Activated CD4-positive, CD25-positive, alpha-beta regulatory T cell (primary cell): Measurements from ENCODE around the gene NCAPH2.
A peak's percentile ranks its signal among the peaks of the same experiment; 100 is the strongest.
"Not testable (repeated sequence)": the region's sequence is repeated elsewhere in the genome, so short reads cannot be mapped to it uniquely, and the experiment has no call there.

ENCODE experiments used
- DNase-seq, 4 experiments: peaks; one replicate each; lab custom pipeline; 2025; lab: John Stamatoyannopoulos, UW

NCAPH2 gene

DNA sequence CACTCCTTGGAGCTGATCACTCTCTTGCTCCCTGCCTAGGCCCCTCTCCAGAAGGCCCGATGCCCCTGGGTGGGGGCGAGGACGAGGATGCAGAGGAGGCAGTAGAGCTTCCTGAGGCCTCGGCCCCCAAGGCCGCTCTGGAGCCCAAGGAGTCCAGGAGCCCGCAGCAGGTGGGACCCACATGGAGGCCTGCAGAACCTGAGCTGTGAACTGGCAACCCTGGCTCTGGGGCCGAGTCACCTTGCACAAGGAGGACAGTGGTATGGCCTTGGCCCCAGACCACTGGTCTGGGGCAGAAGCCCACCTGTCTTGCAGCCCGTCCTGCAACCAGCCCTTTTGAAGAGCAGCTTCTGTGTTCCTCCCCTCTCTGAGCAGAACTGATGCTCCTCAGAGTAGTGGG lies 11.1 kb downstream of the NCAPH2 start:
- no peak for DNase-seq

DNA sequence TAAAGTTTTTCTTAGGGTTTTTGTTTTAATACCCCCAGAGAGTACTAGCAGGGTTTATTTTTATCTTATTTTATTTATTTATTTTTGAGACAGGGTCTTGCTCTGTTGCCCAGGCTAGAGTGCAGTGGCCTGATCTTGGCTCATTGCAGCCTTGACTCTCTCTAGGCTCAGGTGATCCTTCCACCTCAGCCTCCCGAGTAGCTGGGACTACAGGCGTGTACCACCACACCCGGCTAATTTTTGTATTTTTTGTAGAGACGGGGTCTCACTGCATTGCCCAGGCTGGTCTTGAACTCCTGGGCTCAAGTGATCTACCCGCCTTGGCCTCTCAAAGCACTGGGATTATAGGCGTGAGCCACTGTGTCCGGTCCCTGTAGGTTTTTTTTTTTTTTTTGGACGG lies 12.2 kb downstream of the NCAPH2 start:
- DNase-seq = not testable (repeated sequence)

DNA sequence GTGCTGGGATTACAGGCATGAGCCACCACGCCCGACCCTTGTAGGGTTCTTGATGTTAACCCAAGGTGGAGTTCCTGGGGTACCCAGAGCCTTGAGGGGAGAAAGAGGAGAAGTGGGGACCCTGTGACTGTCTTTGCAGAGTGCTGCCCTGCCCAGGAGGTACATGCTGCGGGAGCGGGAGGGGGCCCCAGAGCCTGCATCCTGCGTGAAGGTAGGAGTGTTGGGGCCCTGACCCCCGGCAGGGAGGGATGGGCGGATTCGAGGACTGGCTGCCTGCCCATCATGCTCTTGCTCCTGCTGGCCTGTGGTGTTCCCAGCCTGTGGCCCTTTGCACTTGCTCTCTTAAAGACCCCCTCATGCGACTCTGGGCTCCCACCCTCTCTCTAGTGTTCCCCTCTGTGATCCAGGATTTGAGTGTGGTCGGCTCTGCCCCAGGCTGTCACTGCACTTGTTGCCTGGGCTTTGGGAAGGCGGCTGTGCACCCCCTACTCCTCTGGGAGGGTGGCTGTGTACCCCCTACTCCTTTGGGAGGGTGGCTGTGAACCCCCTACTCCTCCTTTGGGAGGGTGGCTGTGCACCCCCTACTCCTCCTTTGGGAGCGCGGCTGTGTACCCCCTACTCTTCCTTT lies 12.9 kb downstream of the NCAPH2 start:
- DNase-seq = no peak

DNA sequence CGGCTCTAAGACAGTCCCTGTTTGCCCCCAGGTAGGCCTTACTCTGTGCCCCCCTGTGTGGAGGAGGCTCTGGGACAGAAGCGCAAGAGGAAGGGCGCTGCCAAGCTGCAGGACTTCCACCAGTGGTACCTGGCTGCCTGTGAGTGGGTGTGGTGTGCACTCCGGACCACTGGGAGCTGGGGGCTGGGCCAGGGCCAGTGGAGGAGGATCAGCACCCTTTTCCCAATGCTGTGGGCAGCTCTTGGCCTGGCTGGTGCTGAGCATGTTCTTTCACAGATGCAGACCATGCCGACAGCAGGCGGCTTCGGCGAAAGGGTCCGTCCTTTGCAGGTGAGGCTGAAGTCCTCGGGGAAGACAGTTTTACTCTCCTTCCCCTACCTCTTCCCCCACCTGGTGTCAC lies 13.7 kb downstream of the NCAPH2 start:
- no peak for DNase-seq

DNA sequence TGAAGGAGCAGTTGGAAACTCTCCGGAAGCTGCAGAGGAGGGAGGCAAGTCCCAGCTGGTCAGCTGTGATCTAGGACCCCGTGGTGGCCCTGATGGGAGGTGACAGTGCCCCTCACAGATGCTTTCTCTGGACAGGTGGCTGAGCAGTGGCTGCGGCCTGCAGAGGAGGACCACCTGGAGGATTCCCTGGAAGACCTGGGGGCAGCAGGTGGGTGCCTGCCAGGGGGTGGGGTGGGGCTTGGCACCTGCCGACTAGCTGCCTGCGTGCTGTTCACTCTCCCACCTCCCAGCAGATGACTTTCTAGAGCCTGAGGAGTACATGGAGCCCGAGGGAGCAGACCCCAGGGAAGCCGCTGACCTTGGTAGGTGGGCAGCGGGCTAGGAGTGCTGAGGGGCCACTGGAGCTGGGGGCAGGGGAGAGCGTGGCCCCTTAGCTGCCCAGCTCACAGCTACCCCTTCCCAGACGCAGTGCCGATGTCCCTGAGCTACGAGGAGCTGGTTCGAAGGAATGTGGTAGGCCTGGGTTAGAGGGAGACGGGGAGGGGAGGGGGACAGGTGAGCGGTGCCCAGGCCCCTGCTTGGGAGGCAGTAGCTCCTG lies 14.3 kb downstream of the NCAPH2 start:
- no peak for DNase-seq

DNA sequence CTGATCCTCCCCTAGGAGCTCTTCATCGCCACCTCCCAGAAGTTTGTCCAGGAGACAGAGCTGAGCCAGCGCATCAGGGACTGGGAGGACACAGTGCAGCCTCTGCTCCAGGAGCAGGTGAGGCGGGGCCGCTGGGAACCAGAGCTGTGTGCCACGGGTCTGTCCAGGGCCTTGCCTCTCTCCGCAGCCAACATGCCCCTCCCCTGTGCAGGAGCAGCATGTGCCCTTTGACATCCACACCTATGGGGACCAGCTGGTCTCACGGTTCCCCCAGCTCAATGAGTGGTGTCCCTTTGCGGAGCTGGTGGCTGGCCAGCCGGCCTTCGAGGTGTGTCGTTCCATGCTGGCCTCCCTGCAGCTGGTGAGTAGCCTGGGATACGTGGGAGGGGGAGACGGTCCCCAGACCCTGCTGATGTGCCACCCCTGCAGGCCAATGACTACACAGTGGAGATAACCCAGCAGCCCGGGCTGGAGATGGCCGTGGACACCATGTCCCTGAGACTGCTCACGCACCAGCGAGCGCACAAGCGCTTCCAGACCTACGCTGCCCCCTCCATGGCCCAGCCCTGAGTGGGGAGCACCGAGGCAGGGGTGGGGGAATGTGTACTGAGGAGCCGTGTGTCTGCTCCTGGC lies 14.9 kb downstream of the NCAPH2 start:
- DNase-seq = no peak

DNA sequence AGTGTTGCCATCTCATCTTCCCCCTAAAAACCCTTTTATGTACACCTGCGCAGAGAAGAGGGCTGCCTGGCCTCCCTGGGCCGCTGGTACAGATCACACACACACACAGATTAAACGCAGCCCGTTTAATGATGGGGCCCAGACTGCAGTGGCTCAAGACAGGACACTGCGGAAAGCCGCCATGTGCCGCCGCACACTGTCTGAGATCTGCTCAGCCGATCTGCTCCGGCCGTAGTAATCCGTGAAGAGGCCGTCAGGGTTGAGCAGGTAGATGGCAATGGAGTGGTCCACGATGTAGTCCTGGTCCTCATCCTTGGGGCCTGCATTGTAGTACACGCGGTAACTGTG lies 15.4 kb downstream of the NCAPH2 start:
- DNase-seq = no peak

DNA sequence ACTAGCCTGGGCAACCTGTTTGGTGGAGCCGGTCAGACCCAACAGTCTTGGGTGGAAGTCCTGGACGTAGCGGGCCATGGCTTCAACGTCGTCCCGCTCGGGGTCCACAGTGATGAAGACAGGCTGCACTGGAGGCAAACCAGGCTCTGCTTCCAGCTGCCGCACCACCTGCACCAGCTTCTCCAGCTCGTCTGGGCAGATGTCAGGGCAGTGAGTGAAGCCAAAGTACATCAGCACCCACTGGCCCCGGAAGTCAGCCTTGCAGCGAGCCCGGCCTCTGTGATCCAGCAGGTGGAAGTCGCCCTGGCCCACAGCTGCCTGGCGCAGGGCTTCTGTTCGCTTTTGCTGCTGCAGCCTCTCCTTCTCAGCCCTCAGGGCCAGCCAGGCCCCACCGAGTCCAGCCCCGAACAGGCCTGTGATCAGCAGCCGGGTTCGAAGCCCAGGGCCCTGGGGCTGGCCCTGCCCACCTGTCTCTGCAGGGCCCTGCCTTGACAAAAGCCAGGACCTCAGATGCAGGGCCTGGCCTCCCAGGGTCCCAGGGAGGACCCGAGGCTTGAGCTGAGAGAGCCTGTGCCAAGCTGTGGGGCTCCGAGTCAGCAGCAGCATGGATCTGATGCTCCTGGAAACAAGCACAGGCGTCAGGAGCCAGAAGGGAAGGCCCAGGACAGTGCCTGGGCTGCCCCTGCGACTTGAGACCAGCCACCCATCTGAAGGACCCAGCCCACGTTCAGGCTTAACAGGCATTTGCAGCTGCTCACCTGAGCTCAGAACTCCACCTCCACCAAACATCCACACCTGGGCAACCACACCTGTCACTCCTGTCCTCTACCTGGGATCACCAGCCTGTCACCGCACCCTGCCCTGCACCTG lies 16.0 kb downstream of the NCAPH2 start:
- no peak for DNase-seq

DNA sequence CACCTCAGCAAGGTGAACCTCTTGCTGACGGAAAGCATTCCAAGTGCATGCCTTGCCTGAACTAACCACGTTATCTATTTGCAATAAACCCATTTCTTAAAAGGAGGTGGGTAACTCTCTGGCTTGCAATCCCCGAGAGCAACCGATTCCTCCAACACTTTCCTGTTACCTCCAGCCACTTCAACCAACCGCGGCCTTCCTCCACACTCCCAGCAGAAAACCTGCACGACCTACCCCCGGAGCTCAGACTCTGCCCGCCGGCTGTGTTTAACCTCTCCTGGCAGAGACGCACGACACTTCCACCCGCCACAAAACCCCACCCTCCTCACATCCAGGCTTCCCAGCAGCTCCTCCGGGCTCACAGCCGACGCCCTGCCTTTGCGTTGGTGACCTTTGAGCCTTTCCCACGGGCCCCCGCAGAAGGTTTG lies 16.7 kb downstream of the NCAPH2 start:
- no peak for DNase-seq

DNA sequence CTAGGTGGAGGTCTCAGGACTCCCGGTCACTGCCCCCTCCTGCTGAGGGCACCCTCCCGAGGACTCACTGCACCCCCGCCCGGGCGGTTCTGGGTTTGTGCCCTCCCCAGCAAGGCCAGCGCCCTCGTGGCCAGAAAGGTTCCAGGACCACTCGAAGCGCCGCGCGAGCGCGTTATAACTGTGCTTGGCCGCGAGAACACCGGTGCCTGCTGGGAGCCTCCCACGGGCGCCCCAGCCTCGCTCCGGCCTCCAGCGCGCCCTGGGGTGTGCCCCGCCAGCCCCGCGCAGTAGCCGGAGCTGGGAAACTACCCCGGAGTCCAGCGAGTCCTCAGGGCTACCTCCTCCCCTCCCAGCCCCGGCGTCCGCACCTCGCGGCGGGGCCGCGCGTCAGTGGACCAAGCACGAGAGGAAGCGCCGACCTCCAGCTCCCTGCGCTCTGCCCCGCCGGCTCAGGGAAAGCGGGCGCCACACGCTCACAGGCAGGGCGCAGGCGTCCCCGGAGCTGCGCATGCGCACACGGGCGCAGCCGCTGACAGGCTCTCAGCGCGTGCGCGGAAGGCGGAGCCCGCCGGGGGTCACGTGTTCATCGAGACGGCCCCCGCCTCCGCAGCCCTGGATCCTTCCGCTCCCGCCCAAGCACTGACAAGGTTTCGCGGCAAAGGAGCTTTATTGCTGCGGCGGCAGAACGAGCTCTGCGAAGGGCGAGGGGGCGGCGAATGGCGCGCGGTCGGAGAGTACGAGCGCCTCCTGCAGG lies 17.3 kb downstream of the NCAPH2 start, which contains the start of gene SCO2:
SCO2 (minus strand) TSS at position 495 of the 754 bp plus-strand sequence. CDS start 1,187 bp downstream, outside the sequence.
- DNase-seq = peak; percentile 94 to 97 (median 96)

DNA sequence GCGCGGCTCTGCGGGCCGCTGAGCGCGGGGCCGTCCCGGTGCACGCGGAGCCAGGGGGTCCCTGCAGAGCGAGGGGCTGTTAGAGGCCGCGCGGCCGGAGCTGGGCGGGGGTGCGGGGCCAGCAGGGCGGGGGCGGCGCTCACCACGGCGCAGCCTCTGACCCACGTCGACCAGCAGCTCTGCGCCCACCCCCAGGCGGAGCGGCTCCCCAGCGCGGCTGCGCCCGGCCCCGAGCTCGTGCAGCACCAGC lies 17.8 kb downstream of the NCAPH2 start:
- no peak for DNase-seq

DNA sequence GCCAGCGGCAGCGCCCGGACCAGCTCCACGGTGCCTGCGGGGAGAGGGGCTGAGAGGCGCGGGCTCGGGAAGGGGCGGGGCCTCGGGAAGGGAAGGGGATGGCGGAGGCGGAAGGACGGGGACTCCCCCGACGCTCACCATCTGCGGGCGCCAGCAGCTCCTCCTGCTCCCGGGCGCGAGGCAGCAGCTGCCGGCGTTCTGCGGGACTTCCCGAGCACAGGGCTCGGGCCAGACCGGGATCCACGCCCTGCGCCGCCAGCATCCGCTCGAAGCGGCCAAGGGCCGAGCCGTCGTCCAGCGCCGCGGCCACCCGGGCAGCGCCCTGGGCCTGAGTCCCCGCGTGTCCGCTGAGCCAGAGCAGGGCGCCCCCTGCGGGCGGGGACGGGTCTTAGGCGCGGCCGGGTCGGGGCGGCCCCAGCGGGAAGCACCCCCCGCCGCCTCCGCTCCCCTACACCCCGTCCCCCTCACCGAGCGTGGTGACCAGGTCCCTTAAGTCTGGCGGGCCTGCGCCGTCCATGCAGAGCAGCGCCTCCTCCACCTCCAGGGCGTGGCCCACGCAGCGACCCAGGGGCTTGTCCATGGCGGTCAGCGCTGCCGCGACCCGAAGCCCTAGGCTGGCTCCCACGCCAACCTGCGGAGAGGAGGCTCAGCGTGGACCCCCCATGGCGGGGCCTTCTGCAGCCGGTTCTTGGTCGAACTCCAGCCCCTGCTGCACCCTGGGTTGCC lies 18.2 kb downstream of the NCAPH2 start:
- DNase-seq = peak; percentile 67 to 72 (median 70)

DNA sequence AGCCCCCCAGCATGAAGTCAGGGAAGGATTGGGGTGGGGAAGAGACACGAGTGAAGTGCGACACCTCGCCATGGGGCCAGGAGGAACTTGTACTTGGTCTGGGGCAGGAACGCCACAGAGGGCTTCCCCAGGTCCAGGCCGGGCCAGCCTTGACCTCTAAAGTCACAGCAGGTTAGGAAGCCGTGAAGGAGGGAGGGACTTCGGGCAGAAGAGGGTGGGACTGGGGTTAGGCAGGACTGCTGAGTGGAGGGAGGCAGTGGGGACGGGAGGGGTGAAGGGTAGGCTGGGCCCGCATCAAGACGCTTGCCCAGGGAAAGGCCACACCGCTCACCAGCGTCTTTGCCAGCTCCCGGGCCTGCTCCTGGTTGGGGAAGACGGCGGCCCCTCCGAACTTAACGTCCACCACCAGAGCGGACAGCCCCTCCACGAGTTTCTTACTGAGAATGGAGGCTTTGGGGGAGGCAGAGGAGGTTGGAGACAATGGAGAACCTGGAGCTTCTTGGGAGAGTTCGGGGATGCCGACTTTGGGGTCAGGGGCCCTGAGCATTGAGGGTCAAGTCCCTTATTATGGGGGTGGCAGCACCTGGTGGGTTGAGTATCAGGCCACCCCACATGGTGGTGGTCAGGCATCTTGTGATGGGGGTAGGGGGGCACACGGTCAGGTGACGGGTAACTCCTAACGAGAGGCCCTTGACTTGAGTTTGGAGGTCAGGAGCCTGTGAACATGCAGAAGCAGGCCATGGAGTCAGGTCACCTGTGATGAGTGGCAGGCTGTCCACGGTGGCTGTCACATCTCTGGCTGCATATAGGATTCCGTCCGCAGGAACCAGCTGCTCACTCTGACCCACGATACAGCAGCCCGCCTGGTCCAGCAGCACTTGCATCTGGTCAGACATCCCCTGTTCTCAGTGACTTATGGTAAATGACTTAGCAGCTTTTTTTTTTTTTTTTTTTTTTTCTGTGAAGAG lies 19.1 kb downstream of the NCAPH2 start:
- no peak for DNase-seq

DNA sequence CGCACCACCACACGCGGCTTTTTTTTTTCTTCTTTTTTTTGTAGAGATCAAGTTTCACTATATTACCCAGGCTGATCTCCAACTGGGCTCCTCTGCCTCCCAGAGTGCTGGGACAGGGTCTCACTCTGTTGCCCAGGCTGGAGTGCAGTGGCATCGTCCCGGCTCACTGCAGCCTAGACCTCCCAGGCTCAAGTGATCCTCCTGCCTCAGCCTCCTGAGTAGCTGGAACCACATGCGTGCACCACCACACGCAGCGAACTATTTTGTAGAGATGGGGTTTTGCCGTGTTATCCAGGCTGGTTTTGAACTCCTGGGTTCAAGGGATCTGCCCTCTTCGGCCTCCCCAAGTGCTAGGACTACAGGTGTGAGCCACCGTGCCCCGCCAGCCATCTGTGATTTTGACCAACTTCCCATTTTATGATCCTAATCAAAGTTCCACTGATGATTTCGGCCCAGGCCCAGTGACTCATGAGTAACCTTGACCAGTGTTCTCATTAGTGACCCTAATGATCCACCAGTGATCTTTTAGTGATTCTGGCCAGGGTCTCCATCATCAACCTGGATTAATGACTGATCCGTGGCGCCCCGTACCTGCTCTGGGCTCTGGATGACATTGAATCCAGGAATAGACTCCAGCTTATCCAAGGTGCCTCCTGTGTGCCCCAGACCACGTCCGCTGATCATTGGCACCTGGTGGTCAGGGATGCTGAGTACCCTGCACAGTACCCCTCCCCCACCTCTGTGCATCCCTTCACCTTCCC lies 20.1 kb downstream of the NCAPH2 start:
- DNase-seq = no peak

DNA sequence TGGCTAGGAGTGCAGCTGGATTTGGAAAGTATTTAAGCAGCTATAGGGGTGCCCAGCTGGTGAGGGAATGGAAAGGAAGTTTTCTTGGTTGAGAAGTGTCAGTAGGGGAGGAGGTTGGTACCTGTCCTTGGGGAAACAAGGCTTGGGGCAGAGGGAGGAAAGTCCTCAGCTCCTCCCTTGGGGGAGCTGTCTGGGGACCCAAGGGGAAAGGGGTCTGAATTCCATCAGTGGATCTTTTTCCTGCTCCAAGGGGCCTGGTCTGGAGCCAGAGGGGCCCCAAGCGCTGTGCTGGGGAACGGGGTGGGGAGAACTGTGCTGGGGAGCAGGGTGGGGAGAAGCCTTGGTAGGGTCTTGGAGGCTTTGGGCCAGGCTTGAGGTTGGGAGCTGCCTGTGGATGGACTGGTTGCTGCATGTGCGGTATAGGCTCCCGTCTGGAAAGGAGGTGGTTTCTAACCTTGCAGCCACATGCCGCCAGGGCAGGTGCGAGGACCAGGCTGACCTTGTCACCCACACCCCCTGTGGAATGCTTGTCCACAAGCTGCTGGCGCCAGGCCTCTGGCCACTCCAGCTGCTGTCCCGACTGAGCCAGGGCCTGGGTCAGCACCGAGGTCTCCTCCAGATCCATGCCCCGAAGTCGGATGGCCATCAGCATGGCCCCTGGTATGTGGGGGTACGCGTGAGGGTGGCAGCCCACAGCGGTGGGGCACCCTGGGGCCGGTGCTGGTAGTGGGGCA lies 20.8 kb downstream of the NCAPH2 start:
- DNase-seq = no peak

DNA sequence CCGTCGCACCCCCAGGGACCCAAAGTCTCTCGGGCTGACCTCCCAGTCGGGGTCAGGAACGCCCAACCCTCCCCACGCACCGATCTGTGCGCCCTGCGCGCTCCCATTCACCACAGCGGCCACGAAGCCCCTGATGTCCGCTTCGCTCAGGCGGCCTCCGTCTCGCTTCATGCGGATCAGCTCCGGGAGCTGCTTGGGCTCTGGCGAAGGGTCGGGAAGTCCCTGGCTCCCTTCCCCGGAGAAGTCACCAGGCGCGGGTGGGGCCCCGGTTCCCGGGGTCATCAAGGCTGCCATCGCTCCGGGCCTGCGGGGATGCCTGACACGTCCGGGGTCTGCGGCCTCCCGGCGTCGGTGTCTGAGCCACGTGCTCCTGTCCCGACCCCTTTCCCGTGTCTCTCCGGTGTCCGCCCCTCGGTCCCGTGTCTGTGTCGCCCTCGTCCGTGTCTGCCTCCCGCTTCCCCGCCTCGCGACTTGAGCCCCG lies 21.4 kb downstream of the NCAPH2 start:
- no peak for DNase-seq

DNA sequence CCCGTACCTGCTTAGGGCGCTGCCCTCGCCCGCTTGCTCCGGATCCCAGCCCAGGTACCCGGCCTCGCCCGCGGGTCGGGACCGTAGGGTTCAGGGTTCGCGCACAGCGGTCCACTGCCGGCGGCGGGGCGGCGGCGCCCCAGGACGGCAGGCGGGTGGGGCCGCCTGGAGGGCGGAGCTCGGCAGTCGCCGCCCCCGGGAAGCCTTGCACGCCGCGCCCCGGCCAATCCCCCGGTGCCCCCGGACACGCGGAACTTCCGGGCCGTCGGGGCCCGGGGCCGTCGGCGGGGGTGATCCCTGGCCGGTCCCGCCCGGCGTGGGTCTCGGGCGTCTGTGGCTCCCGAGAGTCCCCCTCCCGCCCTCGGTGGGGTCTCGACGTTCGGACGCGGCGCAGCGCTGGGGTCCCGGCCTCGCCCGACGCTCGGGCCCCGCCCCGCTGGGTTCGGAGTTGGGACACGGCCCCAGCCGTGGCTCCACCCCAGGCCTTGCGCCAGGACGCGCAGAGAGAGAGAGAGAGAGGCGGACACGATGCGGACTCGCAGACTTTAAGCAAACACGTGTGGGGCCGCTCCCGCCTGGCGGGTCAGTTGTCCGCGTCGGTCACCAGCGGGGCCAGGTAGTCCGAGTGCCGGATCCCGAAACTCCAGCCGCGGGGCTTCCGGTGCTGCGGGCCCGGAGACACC lies 22.0 kb downstream of the NCAPH2 start, which contains the start of gene TYMP:
TYMP (minus strand) TSS at position 116 of the 683 bp plus-strand sequence. CDS start 303 bp downstream, outside the sequence.
- DNase-seq = peak; percentile 58 to 69 (median 66)

DNA sequence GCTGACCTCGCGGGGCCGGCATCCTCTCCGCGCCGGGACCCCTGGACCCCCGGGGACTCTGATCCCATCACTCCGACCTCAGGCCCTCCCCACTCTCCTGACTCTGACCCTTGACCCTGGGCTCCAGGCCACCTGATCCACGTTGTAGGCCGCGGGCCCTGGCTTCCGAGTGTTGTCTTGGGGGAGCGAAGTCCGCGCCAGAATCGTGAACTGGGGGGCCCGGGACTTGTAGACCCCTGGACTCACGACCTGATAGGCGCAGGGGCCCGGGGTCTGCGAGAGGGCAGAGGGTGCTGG lies 22.5 kb downstream of the NCAPH2 start:
- DNase-seq = no peak
